ENCODE measurements around the gene NFKBIZ. TPM values are rescaled to one million over a fixed set of nuclear protein-coding genes. Genes with fewer than 3 reads are reported as not detected.
A peak's percentile ranks its signal among the peaks of the same experiment; 100 is the strongest.

The NFKBIZ gene
- total and polyA plus RNA-seq, 9 of the 15 experiments (the other 6 are each of a cell fraction or from before 2014, with no cell fraction given) = 1.2 to 13.7 (median 5.7) TPM

DNA sequence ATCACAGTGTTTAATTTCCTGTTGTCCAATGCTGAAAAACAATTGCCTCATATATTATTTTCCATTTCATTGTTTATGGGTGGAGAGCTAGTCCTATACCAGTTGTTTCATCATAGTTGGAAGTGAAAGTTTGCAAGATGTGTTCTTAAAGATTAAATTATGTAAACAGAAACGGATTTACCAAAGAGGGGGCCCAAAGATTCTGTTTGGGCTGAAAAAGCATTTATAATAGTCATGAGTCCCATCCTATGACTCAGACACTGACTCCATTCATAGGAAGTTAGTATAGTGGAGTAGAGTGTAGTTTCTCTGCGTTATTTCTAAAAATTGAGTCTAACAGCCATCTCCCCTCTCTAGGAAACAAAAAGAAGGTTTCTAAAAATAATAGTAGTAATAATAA lies 24.3 kb downstream of the NFKBIZ start:
- Histone ChIP-seq H3K36me3 (ENCODE audit: control insufficient read depth, insufficient read depth, low read length) (no peaks in the 10 kb centered on the region), H4K20me1 (replicated peaks; ENCODE audit: control insufficient read depth, insufficient read depth, low read length) (no peaks in the 10 kb centered on the region), H2AFZ (ENCODE audit: low read depth, low read length) (no peak overlapping the region), H3K9me3 (replicated peaks; ENCODE audit: control insufficient read depth, insufficient read depth, low read depth, low read length) (no peaks in the 10 kb centered on the region), H3K4me1 (replicated peaks in 1 of 2; ENCODE audit: control insufficient read depth in 2 of 2, insufficient read depth in 2 of 2, low read length in 2 of 2) (peaks cover 0 to 5% of the 10 kb centered on the region in 2 experiments; a peak in 3 of 5 replicates), H3K9ac (ENCODE audit: insufficient read depth in 1 of 2, low read depth in 2 of 2, low read length in 2 of 2) (no peak overlapping the region), H3K4me3 (no peak overlapping the region), H3K27me3 (ENCODE audit: control insufficient read depth in 2 of 2, insufficient read depth in 2 of 2, low read length in 2 of 2) (no peaks in the 10 kb centered on the region), H3K9me1 (ENCODE audit: control insufficient read depth, insufficient read depth, low read length) (no peaks in the 10 kb centered on the region), H3K27ac (ENCODE audit: extremely low read depth, low read depth, low read length) (no peak overlapping the region), H3K79me2 (ENCODE audit: control insufficient read depth, insufficient read depth, low read length) (no peaks in the 10 kb centered on the region), H3K4me2 (ENCODE audit: insufficient read depth, low read length) (no peak overlapping the region)
- intact Hi-C loops (cut with micrococcal nuclease) (no loop called here), in situ Hi-C loops (cut with MboI) (no loop called here)
- CTCF ChIA-PET (ENCODE audit: low intra/inter-chr PET ratio) = no interaction called here
- no peak for FAIRE-seq
- WGBS (ENCODE audit: insufficient coverage, low coverage, missing lambda C conversion rate) = 63% methylated on average over 1 of the region's 2 CpGs
- no peak for ATAC-seq
- POLR2A ChIA-PET = interaction anchor here (0.6 kb wide), 1 partner anchor 450 kb away, joined by 3 read pairs; no protein-coding TSS in a partner anchor
- TF ChIP-seq CEBPG (CRISPR knock-in tag; IDR thresholded peaks at IDR 0.05) (no peak), CEBPG (tag; conservative IDR thresholded peaks at IDR 0.05 in 1 of 2, IDR thresholded peaks at IDR 0.05 in 1 of 2) (peak in 1 of 2 experiments; percentile 55; a peak in 2 of 4 replicates), ILF3 (IDR thresholded peaks at IDR 0.05; ENCODE audit: borderline replicate concordance) (no peak), TCFL5 (CRISPR knock-in tag; conservative IDR thresholded peaks at IDR 0.05) (no peak), ZKSCAN1 (IDR thresholded peaks at IDR 0.05; ENCODE audit: low read depth, low read length) (no peak)
- TF ChIP-seq, protein P1, sequence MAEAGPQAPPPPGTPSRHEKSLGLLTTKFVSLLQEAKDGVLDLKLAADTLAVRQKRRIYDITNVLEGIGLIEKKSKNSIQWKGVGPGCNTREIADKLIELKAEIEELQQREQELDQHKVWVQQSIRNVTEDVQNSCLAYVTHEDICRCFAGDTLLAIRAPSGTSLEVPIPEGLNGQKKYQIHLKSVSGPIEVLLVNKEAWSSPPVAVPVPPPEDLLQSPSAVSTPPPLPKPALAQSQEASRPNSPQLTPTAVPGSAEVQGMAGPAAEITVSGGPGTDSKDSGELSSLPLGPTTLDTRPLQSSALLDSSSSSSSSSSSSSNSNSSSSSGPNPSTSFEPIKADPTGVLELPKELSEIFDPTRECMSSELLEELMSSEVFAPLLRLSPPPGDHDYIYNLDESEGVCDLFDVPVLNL (CRISPR knock-in tag; IDR thresholded peaks at IDR 0.05; ENCODE audit: low read depth) = no peak
- TF ChIP-seq, protein P2, sequence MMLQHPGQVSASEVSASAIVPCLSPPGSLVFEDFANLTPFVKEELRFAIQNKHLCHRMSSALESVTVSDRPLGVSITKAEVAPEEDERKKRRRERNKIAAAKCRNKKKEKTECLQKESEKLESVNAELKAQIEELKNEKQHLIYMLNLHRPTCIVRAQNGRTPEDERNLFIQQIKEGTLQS (IDR thresholded peaks at IDR 0.05) = 0 out of 2 replicates have a peak, but pooled peaks have one; percentile 6
- TF ChIP-seq, protein P2 (CRISPR knock-in tag; conservative IDR thresholded peaks at IDR 0.05) = no peak
- BruUV-seq (replicated peaks) = no TSS peak
- no peak for DNase-seq (ENCODE audit: extremely low read depth in 1 of 4, low spot score in 3 of 4)
